ENCODE measurements around the gene PRKAB2.

GRCh38 chr1:147152772-147153171, 19.5 kb downstream of the PRKAB2 start:
- TF ChIP-seq CTCF (conservative IDR thresholded peaks at IDR 0.05; ENCODE audit: low read depth, low read length) (no peak), EZH2 (IDR thresholded peaks at IDR 0.05; ENCODE audit: borderline replicate concordance, low read depth, low read length, poor library complexity, severe bottlenecking) (no peak)

Data from A673 (cell line).